A549 (cell line): Measurements from ENCODE around the gene GPR25.

Experiments
- POLR2A ChIP-seq: IDR thresholded peaks from 2 replicates; pipeline ENCODE4 v1.6.1; 2012; ENCODE audit warnings: mild to moderate bottlenecking, low read length
- TF ChIP-seq, protein P1 (sequence below): fragments of >200 bp; sonication (Bioruptor Twin); formaldehyde crosslinking; IDR thresholded peaks from 3 replicates; pipeline ENCODE4 v1.5.1; 2016

DNA sequence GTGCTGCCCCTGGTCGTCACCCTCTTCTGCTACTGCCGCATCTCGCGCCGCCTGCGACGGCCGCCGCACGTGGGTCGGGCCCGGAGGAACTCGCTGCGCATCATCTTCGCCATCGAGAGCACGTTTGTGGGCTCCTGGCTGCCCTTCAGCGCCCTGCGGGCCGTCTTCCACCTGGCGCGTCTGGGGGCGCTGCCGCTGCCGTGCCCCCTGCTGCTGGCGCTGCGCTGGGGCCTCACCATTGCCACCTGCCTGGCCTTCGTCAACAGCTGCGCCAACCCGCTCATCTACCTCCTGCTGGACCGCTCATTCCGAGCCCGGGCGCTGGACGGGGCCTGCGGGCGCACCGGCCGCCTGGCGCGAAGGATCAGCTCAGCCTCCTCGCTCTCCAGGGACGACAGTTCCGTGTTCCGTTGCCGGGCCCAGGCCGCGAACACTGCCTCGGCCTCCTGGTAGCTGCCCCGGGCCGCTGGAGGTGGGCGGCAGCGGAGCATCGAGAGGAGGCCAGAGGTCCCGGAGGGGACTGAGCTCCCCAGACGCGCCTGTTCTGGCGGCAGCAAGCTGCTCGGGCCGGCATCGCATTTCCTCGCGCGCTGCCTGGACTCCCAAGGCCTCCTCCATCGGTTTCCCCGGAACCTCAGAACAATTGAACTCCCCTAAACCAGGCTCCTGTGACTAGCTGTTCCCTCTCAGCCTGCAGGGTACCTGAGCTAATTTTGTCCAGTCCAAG is 1.1 kb downstream of the GPR25 start:
- TF ChIP-seq POLR2A, result no peak
- TF ChIP-seq, protein P1, sequence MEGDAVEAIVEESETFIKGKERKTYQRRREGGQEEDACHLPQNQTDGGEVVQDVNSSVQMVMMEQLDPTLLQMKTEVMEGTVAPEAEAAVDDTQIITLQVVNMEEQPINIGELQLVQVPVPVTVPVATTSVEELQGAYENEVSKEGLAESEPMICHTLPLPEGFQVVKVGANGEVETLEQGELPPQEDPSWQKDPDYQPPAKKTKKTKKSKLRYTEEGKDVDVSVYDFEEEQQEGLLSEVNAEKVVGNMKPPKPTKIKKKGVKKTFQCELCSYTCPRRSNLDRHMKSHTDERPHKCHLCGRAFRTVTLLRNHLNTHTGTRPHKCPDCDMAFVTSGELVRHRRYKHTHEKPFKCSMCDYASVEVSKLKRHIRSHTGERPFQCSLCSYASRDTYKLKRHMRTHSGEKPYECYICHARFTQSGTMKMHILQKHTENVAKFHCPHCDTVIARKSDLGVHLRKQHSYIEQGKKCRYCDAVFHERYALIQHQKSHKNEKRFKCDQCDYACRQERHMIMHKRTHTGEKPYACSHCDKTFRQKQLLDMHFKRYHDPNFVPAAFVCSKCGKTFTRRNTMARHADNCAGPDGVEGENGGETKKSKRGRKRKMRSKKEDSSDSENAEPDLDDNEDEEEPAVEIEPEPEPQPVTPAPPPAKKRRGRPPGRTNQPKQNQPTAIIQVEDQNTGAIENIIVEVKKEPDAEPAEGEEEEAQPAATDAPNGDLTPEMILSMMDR, result no peak
